Ovary (tissue), 3 donors: ENCODE results near the gene TIGAR.

Experiments used
- POLR2A ChIP-seq: fragments of 450-650 bp; IDR thresholded peaks from one replicate; pipeline ENCODE4 v1.6.1; 2017; ENCODE audit warnings: antibody characterized with exemption, mild to moderate bottlenecking, moderate library complexity
- TF ChIP-seq, protein P1 (sequence below), 3 donors: fragments of 450-650 bp in 2 of 3; fragments of 200-600 bp in 1 of 3; IDR thresholded peaks; one replicate each; pipeline versions ENCODE4 v1.5.1 to v1.8.0; 2016 to 2022; ENCODE audit warnings: antibody characterized with exemption in 3 of 3, mild to moderate bottlenecking in 1 of 3
- donor health status: DM: no; HTN: no; CAD: no.

- TF ChIP-seq, protein P1, sequence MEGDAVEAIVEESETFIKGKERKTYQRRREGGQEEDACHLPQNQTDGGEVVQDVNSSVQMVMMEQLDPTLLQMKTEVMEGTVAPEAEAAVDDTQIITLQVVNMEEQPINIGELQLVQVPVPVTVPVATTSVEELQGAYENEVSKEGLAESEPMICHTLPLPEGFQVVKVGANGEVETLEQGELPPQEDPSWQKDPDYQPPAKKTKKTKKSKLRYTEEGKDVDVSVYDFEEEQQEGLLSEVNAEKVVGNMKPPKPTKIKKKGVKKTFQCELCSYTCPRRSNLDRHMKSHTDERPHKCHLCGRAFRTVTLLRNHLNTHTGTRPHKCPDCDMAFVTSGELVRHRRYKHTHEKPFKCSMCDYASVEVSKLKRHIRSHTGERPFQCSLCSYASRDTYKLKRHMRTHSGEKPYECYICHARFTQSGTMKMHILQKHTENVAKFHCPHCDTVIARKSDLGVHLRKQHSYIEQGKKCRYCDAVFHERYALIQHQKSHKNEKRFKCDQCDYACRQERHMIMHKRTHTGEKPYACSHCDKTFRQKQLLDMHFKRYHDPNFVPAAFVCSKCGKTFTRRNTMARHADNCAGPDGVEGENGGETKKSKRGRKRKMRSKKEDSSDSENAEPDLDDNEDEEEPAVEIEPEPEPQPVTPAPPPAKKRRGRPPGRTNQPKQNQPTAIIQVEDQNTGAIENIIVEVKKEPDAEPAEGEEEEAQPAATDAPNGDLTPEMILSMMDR (IDR thresholded peaks at IDR 0.05) = no peak
- TF ChIP-seq POLR2A = no peak
These were observed 59.3 kb downstream of the TIGAR start for GRCh38 chr12:4380332-4380731.
